Lower leg skin (tissue), 3 donors: ENCODE results near the gene SPIN2B.

Experiments
- CTCF ChIP-seq, 3 donors: fragments of 450-650 bp; IDR thresholded peaks; one replicate each; pipeline ENCODE4 v1.5.1; 2016; ENCODE audit warnings: antibody characterized with exemption in 3 of 3, mild to moderate bottlenecking in 3 of 3, moderate library complexity in 2 of 3
- POLR2A ChIP-seq, 2 donors: fragments of 450-650 bp; IDR thresholded peaks; one replicate each; pipeline ENCODE4 v1.6.1; 2016 to 2017; ENCODE audit warnings: antibody characterized with exemption in 2 of 2, mild to moderate bottlenecking in 1 of 2, moderate library complexity in 1 of 2

DNA sequence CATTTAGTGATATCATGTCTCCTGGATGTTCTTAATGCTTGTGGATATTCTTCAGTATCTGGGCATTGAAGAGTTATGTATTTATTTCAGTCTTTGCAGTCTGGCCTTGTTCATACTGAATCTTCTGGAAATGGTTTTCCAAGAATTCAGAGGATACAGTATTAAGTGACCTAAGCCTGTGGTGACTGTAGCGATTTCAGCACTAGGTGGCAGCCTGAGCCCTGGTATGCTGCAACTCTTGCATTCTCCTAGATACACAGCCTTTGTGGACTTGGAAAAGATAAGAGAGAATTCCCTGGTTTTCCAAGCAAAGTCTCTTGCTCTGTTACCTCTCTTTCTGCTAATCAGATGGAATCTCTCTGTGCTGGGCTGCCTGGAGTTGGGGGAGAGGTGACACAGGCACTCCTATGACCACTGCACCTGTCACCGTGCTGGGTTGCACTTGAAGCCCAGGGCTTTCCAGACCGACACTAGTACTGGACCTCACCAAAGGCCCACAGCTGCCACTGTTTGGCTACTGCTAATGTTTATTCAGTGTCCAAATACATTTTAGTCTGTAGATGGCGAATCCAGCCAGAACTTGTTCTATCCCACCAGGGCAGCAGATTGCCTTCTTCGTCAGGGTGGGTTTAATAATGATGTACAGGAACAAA lies 35.2 kb upstream of the SPIN2B start:
- TF ChIP-seq CTCF (IDR thresholded peaks at IDR 0.05) (no peak), POLR2A (IDR thresholded peaks at IDR 0.05) (no peak)
